ENCODE measurements around the gene SYTL1.

Gene SYTL1

GRCh38 chr1:27318596-27318995 lies 23.2 kb upstream of the SYTL1 start:
- no peak for DNase-seq (ENCODE audit: low spot score)

GRCh38 chr1:27321813-27322568 lies 19.8 kb upstream of the SYTL1 start, which contains the start of gene TMEM222:
TSS of gene TMEM222 (plus strand) at chr1:27322163. CDS start at chr1:27322198, 35 bp downstream.
- DNase-seq (ENCODE audit: low spot score) = peak; percentile 96

- DNase-seq (ENCODE audit: low spot score) = no peak
These were observed 19.1 kb upstream of the SYTL1 start for GRCh38 chr1:27322569-27323240.

- no peak for DNase-seq (ENCODE audit: low spot score)
These were observed 16.5 kb upstream of the SYTL1 start for GRCh38 chr1:27325286-27325685.

- no peak for DNase-seq (ENCODE audit: low spot score)
These were observed 13.9 kb upstream of the SYTL1 start for GRCh38 chr1:27327964-27328363.

- DNase-seq (ENCODE audit: low spot score) = no peak
These were observed 11.0 kb upstream of the SYTL1 start for GRCh38 chr1:27330786-27331185.

GRCh38 chr1:27331426-27331825 lies 10.4 kb upstream of the SYTL1 start:
- DNase-seq (ENCODE audit: low spot score) = no peak

- DNase-seq (ENCODE audit: low spot score) = no peak
These were observed 9.9 kb upstream of the SYTL1 start for GRCh38 chr1:27331922-27332321.

GRCh38 chr1:27332536-27333281 lies 9.1 kb upstream of the SYTL1 start:
- no peak for DNase-seq (ENCODE audit: low spot score)

- DNase-seq (ENCODE audit: low spot score) = no peak
These were observed 8.0 kb upstream of the SYTL1 start for GRCh38 chr1:27333717-27334279.

GRCh38 chr1:27335506-27336422 lies 6.1 kb upstream of the SYTL1 start:
- no peak for DNase-seq (ENCODE audit: low spot score)

- DNase-seq (ENCODE audit: low spot score) = no peak
These were observed 5.1 kb upstream of the SYTL1 start for GRCh38 chr1:27336756-27337155.

GRCh38 chr1:27338751-27339150 lies 3.1 kb upstream of the SYTL1 start:
- no peak for DNase-seq (ENCODE audit: low spot score)

GRCh38 chr1:27339213-27339612 lies 2.6 kb upstream of the SYTL1 start:
- DNase-seq (ENCODE audit: low spot score) = no peak

GRCh38 chr1:27342391-27342777 lies 562 bp downstream of the SYTL1 start:
- DNase-seq (ENCODE audit: low spot score) = no peak

GRCh38 chr1:27342778-27343638 lies 1.2 kb downstream of the SYTL1 start:
- DNase-seq (ENCODE audit: low spot score) = no peak

- no peak for DNase-seq (ENCODE audit: low spot score)
These were observed 1.8 kb downstream of the SYTL1 start for GRCh38 chr1:27343639-27344025.

GRCh38 chr1:27345272-27345671 lies 3.5 kb downstream of the SYTL1 start:
- DNase-seq (ENCODE audit: low spot score) = no peak

GRCh38 chr1:27346357-27346756 lies 4.5 kb downstream of the SYTL1 start:
- no peak for DNase-seq (ENCODE audit: low spot score)

GRCh38 chr1:27346991-27347624 lies 5.3 kb downstream of the SYTL1 start:
- DNase-seq (ENCODE audit: low spot score) = no peak

All from RKO (cell line).